HG02759 (cell line): ENCODE measurements around the gene ACER2.
"Not testable (repeated sequence)": the region's sequence is repeated elsewhere in the genome, so short reads cannot be mapped to it uniquely, and the experiment has no call there.

Experiments used
- ATAC-seq: cut with Tn5 transposase; IDR thresholded peaks from one replicate; pipeline ENCODE4 v1.9.1; 2021; ENCODE audit warnings: mild to moderate bottlenecking, moderate library complexity; ENCODE audit not compliant: unreplicated experiment

ACER2 gene

GRCh38 chr9:19408693-19409400 is at the start of gene ACER2:
TSS of gene ACER2 (plus strand) at chr9:19409009. CDS start at chr9:19409085, 76 bp downstream.
- peak; percentile 94 for ATAC-seq

GRCh38 chr9:19369107-19369506 is 39.7 kb upstream of the ACER2 start:
- ATAC-seq, result no peak

GRCh38 chr9:19371942-19372341 is 36.9 kb upstream of the ACER2 start:
- ATAC-seq, result no peak

GRCh38 chr9:19372567-19372966 is 36.2 kb upstream of the ACER2 start:
- no peak for ATAC-seq

- ATAC-seq, result no peak
Observed at GRCh38 chr9:19373527-19373926, 35.3 kb upstream of the ACER2 start.

GRCh38 chr9:19375538-19375937 is 33.3 kb upstream of the ACER2 start:
- no peak for ATAC-seq

GRCh38 chr9:19376931-19377330 is 31.9 kb upstream of the ACER2 start:
- ATAC-seq, result no peak

- no peak for ATAC-seq
Observed at GRCh38 chr9:19378164-19378563, 30.6 kb upstream of the ACER2 start.

GRCh38 chr9:19378647-19379046 is 30.2 kb upstream of the ACER2 start:
- ATAC-seq, result no peak

- no peak for ATAC-seq
Observed at GRCh38 chr9:19379283-19379682, 29.5 kb upstream of the ACER2 start.

- ATAC-seq, result peak; percentile 38
Observed at GRCh38 chr9:19379697-19380046, 29.1 kb upstream of the ACER2 start.

GRCh38 chr9:19380826-19381075 is 28.1 kb upstream of the ACER2 start:
- ATAC-seq, result no peak

- no peak for ATAC-seq
Observed at GRCh38 chr9:19381656-19382055, 27.2 kb upstream of the ACER2 start.

GRCh38 chr9:19385212-19385611 is 23.6 kb upstream of the ACER2 start:
- not testable (repeated sequence) for ATAC-seq

- ATAC-seq, result no peak
Observed at GRCh38 chr9:19385786-19386501, 22.9 kb upstream of the ACER2 start.

GRCh38 chr9:19386502-19387044 is 22.2 kb upstream of the ACER2 start:
- ATAC-seq, result no peak

- no peak for ATAC-seq
Observed at GRCh38 chr9:19387317-19387716, 21.5 kb upstream of the ACER2 start.

GRCh38 chr9:19389539-19389938 is 19.3 kb upstream of the ACER2 start:
- ATAC-seq, result not testable (repeated sequence)

- no peak for ATAC-seq
Observed at GRCh38 chr9:19397845-19398244, 11.0 kb upstream of the ACER2 start.

- ATAC-seq, result not testable (repeated sequence)
Observed at GRCh38 chr9:19403231-19403630, 5.6 kb upstream of the ACER2 start.

GRCh38 chr9:19404283-19405075 is 4.3 kb upstream of the ACER2 start:
- no peak for ATAC-seq

- no peak for ATAC-seq
Observed at GRCh38 chr9:19405771-19406170, 3.0 kb upstream of the ACER2 start.
